MCF 10A (cell line): ENCODE measurements around the gene PXMP4. TPM values are rescaled to one million over a fixed set of nuclear protein-coding genes. Genes with fewer than 3 reads are reported as not detected.

Experiments used
- BruUV-seq: library from RNA; stranded (reverse); fragments of 400-500 nt; replicated peaks from 2 replicates; lab custom pipeline; 2021; lab: Mats Ljungman, UMichigan
- CTCF ChIA-PET: fragments of 300-600 bp; sonication (Branson Sonifier 250); formaldehyde crosslinking; extraction: SDS; loops from one replicate; lab custom pipeline; 2021; ENCODE audit warnings: antibody characterized with exemption, inconsistent platforms; lab: Yijun Ruan, JAX
- POLR2A ChIA-PET: fragments of 300-600, 350-650 bp; sonication (Branson Sonifier 250); formaldehyde crosslinking; extraction: SDS; loops from one replicate; lab custom pipeline; 2020; ENCODE audit warnings: antibody characterized with exemption, inconsistent platforms; lab: Yijun Ruan, JAX
- DNase-seq: peaks from one replicate; pipeline ENCODE4 v3.0.0-alpha.2; 2018; ENCODE audit not compliant: unreplicated experiment
- H3K27ac Mint-ChIP-seq: one replicate; pipeline ENCODE4 v1.8.0; 2022; ENCODE audit warnings: mild to moderate bottlenecking, low read depth, mixed read lengths; ENCODE audit not compliant: unreplicated experiment
- H3K27me3 Mint-ChIP-seq: one replicate; pipeline ENCODE4 v1.8.0; 2022; ENCODE audit warnings: mixed read lengths; ENCODE audit not compliant: insufficient read depth, unreplicated experiment
- H3K36me3 Mint-ChIP-seq: one replicate; pipeline ENCODE4 v1.8.0; 2022; ENCODE audit warnings: mild to moderate bottlenecking, moderate library complexity, mixed read lengths; ENCODE audit not compliant: insufficient read depth, unreplicated experiment
- H3K4me1 Mint-ChIP-seq: one replicate; pipeline ENCODE4 v1.8.0; 2022; ENCODE audit warnings: mixed read lengths; ENCODE audit not compliant: insufficient read depth, unreplicated experiment
- H3K4me3 Mint-ChIP-seq: one replicate; pipeline ENCODE4 v1.8.0; 2022; ENCODE audit warnings: mild to moderate bottlenecking, moderate library complexity, mixed read lengths; ENCODE audit not compliant: unreplicated experiment
- H3K9me3 Mint-ChIP-seq: one replicate; pipeline ENCODE4 v1.8.0; 2022; ENCODE audit warnings: mixed read lengths; ENCODE audit not compliant: unreplicated experiment
- CTCF ChIP-seq: fragments of 200-600 bp; IDR thresholded peaks from one replicate; pipeline ENCODE4 v1.8.0; 2022; ENCODE audit warnings: antibody characterized with exemption, mild to moderate bottlenecking; ENCODE audit not compliant: unreplicated experiment
- intact Hi-C: fragments of 100-400 bp; cut with micrococcal nuclease; formaldehyde crosslinking; loops from 2 replicates; pipeline ENCODE4 v1.14.1; 2022
- total RNA-seq: library from RNA; stranded (reverse); gene quantifications from 2 replicates; pipeline ENCODE4 v1.2.3, GENCODE V29; 2022

PXMP4 gene
- total RNA-seq, 1 experiment from 2014 or later = 3.9 TPM

GRCh38 chr20:33676652-33677645, 43.2 kb downstream of the PXMP4 start:
- intact Hi-C loops = no loop called here
- Mint-ChIP-seq H3K4me1 (peaks cover 19% of the 10 kb centered on the region), H3K4me3 (no peak overlapping the region), H3K9me3 (no peaks in the 10 kb centered on the region), H3K27me3 (no peaks in the 10 kb centered on the region), H3K36me3 (no peaks in the 10 kb centered on the region), H3K27ac (no peak overlapping the region)
- CTCF ChIA-PET = interaction anchor here (0.6 to 3.7 kb wide), 3 partner anchors 9 to 115 kb away, joined by 3 to 19 read pairs (median 6); partner anchors contain the start of gene ACTL10
- no peak for TF ChIP-seq CTCF
- POLR2A ChIA-PET = interaction anchor here (1.3 kb wide), 1 partner anchor 11 kb away, joined by 3 read pairs; the partner anchor contains the start of gene ACTL10
- no peak for DNase-seq
- no TSS peak for BruUV-seq

- no peak for TF ChIP-seq CTCF
- Mint-ChIP-seq H3K4me1 (peaks cover 19% of the 10 kb centered on the region), H3K27ac (no peak overlapping the region), H3K27me3 (no peaks in the 10 kb centered on the region), H3K9me3 (no peaks in the 10 kb centered on the region), H3K36me3 (no peaks in the 10 kb centered on the region), H3K4me3 (no peak overlapping the region)
- intact Hi-C loops = no loop called here
- CTCF ChIA-PET = interaction anchor here (3.7 kb wide), 1 partner anchor 8 kb away, joined by 19 read pairs; the partner anchor contains the start of gene ACTL10
- no peak for DNase-seq
- POLR2A ChIA-PET = interaction anchor here (0.8 to 1.9 kb wide), 3 partner anchors 135 to 275 kb away, joined by 3 to 7 read pairs (median 3); partner anchors contain the start of genes CBFA2T2, CDK5RAP1 and CHMP4B
- no TSS peak for BruUV-seq
Measured at GRCh38 chr20:33676121-33676520, 44.0 kb downstream of the PXMP4 start.

- H3K27me3 Mint-ChIP-seq = no peaks in the 10 kb centered on the region
- ChIA-PET CTCF (interaction anchor here (0.5 to 3.7 kb wide), 5 partner anchors 8 to 431 kb away, joined by 3 to 19 read pairs (median 3); partner anchors contain the start of gene ACTL10), POLR2A (interaction anchor here (0.8 to 1.9 kb wide), 7 partner anchors 9 to 274 kb away, joined by 3 to 9 read pairs (median 3); partner anchors contain the start of genes ACTL10, CBFA2T2, CDK5RAP1 and CHMP4B)
- H3K36me3 Mint-ChIP-seq = no peaks in the 10 kb centered on the region
- peak overlapping the region; percentile 97 for H3K4me3 Mint-ChIP-seq
- no TSS peak for BruUV-seq
- intact Hi-C loops = no loop called here
- no peak for TF ChIP-seq CTCF
- H3K9me3 Mint-ChIP-seq = no peaks in the 10 kb centered on the region
- no peak overlapping the region for H3K27ac Mint-ChIP-seq
- DNase-seq = no peak
- H3K4me1 Mint-ChIP-seq = peaks cover 19% of the 10 kb centered on the region
Measured at GRCh38 chr20:33675136-33675959, 44.8 kb downstream of the PXMP4 start.
